Activated CD4-positive, alpha-beta T cell treated with anti-CD3 and anti-CD28 coated beads for 48 hours (primary cell): Measurements from ENCODE around the gene SEMA3C.
"Not testable (repeated sequence)": the region's sequence is repeated elsewhere in the genome, so short reads cannot be mapped to it uniquely, and the experiment has no call there.

Source experiments
- DNase-seq: peaks from one replicate; pipeline ENCODE4 v3.0.0-alpha.2; 2020

SEMA3C gene

GRCh38 chr7:80918909-80919721 is at the start of gene SEMA3C:
TSS of gene SEMA3C (minus strand) at chr7:80919051. CDS start at chr7:80916781, 2,270 bp downstream.
- DNase-seq: peak; percentile 15

- no peak for DNase-seq
These were observed 49.8 kb upstream of the SEMA3C start for GRCh38 chr7:80968606-80969005.

GRCh38 chr7:80967917-80968297 is 49.1 kb upstream of the SEMA3C start:
- DNase-seq: no peak

- no peak for DNase-seq
These were observed 48.4 kb upstream of the SEMA3C start for GRCh38 chr7:80967071-80967916.

- no peak for DNase-seq
These were observed 41.5 kb upstream of the SEMA3C start for GRCh38 chr7:80960244-80960795.

- DNase-seq: no peak
These were observed 38.5 kb upstream of the SEMA3C start for GRCh38 chr7:80957226-80957777.

GRCh38 chr7:80954191-80954590 is 35.3 kb upstream of the SEMA3C start:
- no peak for DNase-seq

- no peak for DNase-seq
These were observed 31.7 kb upstream of the SEMA3C start for GRCh38 chr7:80950550-80950967.

- DNase-seq: no peak
These were observed 30.6 kb upstream of the SEMA3C start for GRCh38 chr7:80949449-80949848.

GRCh38 chr7:80946858-80947257 is 28.0 kb upstream of the SEMA3C start:
- no peak for DNase-seq

- no peak for DNase-seq
These were observed 27.1 kb upstream of the SEMA3C start for GRCh38 chr7:80945976-80946375.

- no peak for DNase-seq
These were observed 24.5 kb upstream of the SEMA3C start for GRCh38 chr7:80943342-80943741.

GRCh38 chr7:80942261-80943041 is 23.6 kb upstream of the SEMA3C start:
- DNase-seq: no peak

- no peak for DNase-seq
These were observed 22.4 kb upstream of the SEMA3C start for GRCh38 chr7:80941208-80941758.

GRCh38 chr7:80940539-80941207 is 21.8 kb upstream of the SEMA3C start:
- no peak for DNase-seq

GRCh38 chr7:80937336-80937735 is 18.5 kb upstream of the SEMA3C start:
- no peak for DNase-seq

GRCh38 chr7:80935991-80936780 is 17.3 kb upstream of the SEMA3C start:
- no peak for DNase-seq

- DNase-seq: no peak
These were observed 15.5 kb upstream of the SEMA3C start for GRCh38 chr7:80934321-80934720.

- DNase-seq: no peak
These were observed 13.7 kb upstream of the SEMA3C start for GRCh38 chr7:80932536-80932935.

- no peak for DNase-seq
These were observed 10.8 kb upstream of the SEMA3C start for GRCh38 chr7:80929619-80930018.

GRCh38 chr7:80926955-80927354 is 8.1 kb upstream of the SEMA3C start:
- not testable (repeated sequence) for DNase-seq
